HL-60 (cell line): ENCODE results near the gene ZBTB44.

ENCODE experiments used
- GABPA ChIP-seq: IDR thresholded peaks from 2 replicates; pipeline ENCODE4 v1.6.1; 2012; ENCODE audit warnings: low read depth
- SPI1 ChIP-seq: IDR thresholded peaks from 2 replicates; pipeline ENCODE4 v1.6.1; 2012; ENCODE audit warnings: low read depth, mild to moderate bottlenecking, borderline replicate concordance
- TF ChIP-seq, protein P1 (sequence below): IDR thresholded peaks from one replicate; pipeline ENCODE4 v1.5.1; 2011; ENCODE audit warnings: low read length, control low read depth, inconsistent platforms; ENCODE audit not compliant: insufficient read depth

DNA sequence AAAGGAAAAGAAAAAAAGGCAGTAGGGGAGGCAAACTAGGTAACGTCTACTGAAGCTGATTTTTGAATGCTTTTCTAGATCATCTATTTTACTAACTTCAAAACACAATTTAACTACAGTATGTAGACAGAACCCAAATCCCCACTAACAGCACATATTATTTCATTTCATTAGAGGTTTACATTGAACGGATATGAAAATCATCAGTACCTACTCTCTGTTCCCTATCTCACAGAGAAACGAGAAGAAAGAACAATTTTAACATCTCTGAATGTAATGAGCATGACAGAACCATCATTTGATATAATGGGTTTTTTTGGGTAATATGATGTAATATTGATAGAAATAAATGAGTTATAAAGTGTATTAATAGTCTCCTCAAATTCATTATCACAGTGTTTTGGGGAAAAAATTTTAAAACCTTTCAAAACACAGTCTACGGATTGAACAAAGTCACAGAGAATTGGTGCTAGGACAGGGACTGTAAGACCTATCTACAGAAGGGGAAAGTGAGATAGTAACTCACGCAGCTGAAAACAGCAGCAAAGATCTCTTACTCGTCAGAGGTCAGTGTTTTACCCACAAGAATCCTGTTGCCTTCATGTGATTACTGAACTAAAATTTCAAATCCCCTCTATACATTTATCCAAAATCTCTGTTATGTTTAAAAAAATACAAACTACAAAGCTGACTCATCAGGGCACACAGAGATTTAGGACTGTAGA lies 77.3 kb downstream of the ZBTB44 start:
- TF ChIP-seq GABPA (no peak), SPI1 (no peak)
- TF ChIP-seq, protein P1, sequence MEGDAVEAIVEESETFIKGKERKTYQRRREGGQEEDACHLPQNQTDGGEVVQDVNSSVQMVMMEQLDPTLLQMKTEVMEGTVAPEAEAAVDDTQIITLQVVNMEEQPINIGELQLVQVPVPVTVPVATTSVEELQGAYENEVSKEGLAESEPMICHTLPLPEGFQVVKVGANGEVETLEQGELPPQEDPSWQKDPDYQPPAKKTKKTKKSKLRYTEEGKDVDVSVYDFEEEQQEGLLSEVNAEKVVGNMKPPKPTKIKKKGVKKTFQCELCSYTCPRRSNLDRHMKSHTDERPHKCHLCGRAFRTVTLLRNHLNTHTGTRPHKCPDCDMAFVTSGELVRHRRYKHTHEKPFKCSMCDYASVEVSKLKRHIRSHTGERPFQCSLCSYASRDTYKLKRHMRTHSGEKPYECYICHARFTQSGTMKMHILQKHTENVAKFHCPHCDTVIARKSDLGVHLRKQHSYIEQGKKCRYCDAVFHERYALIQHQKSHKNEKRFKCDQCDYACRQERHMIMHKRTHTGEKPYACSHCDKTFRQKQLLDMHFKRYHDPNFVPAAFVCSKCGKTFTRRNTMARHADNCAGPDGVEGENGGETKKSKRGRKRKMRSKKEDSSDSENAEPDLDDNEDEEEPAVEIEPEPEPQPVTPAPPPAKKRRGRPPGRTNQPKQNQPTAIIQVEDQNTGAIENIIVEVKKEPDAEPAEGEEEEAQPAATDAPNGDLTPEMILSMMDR = no peak
